Fibroblast of the aortic adventitia (primary cell): ENCODE measurements around the gene USF1. TPM values are rescaled to one million over a fixed set of nuclear protein-coding genes. Genes with fewer than 3 reads are reported as not detected.

Experiments
- DNase-seq: peaks from one replicate; pipeline ENCODE4 v3.0.0-alpha.2; 2010; ENCODE audit warnings: low read depth
- H3K4me3 ChIP-seq: 2 replicates; pipeline ENCODE4 v1.5.1; 2011; ENCODE audit warnings: low read depth, mild to moderate bottlenecking, control low read depth, low read length, moderate library complexity
- CTCF ChIP-seq: IDR thresholded peaks from 2 replicates; pipeline ENCODE4 v1.5.1; 2011; ENCODE audit warnings: mild to moderate bottlenecking, low read length, control low read depth, inconsistent platforms; ENCODE audit not compliant: insufficient read depth
- total RNA-seq: library from RNA; depleted of rRNA; stranded (reverse); fragments of >200 nt; gene quantifications from 2 replicates; pipeline ENCODE4 v1.2.3, GENCODE V29; 2012; ENCODE audit warnings: low replicate concordance

Gene USF1
- total RNA-seq, 1 donor: 36.2 TPM

GRCh38 chr1:161061419-161061818, 15.6 kb upstream of the USF1 start:
- TF ChIP-seq CTCF: no peak
- DNase-seq: no peak
- H3K4me3 ChIP-seq: no peak overlapping the region

GRCh38 chr1:161059293-161059692, 13.5 kb upstream of the USF1 start:
- no peak for DNase-seq
- H3K4me3 ChIP-seq: no peak overlapping the region
- no peak for TF ChIP-seq CTCF

- no peak for DNase-seq
- TF ChIP-seq CTCF: no peak
- no peak overlapping the region for H3K4me3 ChIP-seq
Observed at GRCh38 chr1:161054805-161055204, 9.0 kb upstream of the USF1 start.

- no peak for DNase-seq
- H3K4me3 ChIP-seq: no peak overlapping the region
- TF ChIP-seq CTCF: no peak
Observed at GRCh38 chr1:161054232-161054631, 8.5 kb upstream of the USF1 start.

GRCh38 chr1:161052899-161053298, 7.1 kb upstream of the USF1 start:
- TF ChIP-seq CTCF: no peak
- no peak for DNase-seq
- no peak overlapping the region for H3K4me3 ChIP-seq

- DNase-seq: no peak
- no peak overlapping the region for H3K4me3 ChIP-seq
- TF ChIP-seq CTCF: no peak
Observed at GRCh38 chr1:161051219-161051618, 5.4 kb upstream of the USF1 start.

GRCh38 chr1:161048949-161049722, 3.4 kb upstream of the USF1 start:
- TF ChIP-seq CTCF: no peak
- DNase-seq: no peak
- no peak overlapping the region for H3K4me3 ChIP-seq
